ENCODE data around the gene PTGER2.

Gene PTGER2

DNA sequence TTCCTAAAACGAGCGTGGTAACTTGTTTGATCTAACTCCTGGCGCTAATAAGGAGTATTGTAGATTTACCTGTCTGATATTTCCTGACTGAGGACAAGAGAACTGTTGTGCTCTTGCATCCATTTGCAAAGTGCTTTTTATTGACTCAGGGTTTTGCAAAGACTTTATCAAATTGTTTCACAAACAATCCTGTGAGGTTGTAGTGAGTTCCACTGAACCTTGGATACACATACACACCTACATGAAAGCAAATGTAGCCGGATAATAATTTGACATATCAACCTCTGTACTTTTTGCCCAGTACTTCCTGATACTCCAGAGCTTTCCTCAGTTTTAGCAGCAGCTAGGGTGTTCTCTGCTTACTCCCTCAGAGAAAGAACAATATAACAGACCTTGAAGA is 6.7 kb upstream of the PTGER2 start:
- DNase-seq, result no peak

DNA sequence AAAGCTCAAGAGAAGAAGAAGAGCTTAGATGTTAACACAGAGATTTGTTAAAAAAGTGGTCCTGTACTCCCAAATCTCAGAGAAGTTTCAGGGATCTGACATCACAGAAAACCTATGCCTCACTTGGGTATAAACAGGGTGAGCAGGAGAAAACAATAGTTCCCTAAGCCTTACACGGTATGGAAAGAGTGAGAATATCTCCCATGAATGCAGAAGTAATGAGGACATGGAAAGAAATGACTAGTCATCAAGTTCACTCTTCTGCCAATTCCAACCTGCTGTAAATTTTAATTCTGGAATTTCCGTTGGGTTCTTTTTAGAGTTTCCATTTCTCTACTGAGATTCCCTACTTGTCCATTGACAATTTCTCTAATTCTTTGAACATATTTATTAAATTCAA is 6.2 kb upstream of the PTGER2 start:
- DNase-seq, result no peak

DNA sequence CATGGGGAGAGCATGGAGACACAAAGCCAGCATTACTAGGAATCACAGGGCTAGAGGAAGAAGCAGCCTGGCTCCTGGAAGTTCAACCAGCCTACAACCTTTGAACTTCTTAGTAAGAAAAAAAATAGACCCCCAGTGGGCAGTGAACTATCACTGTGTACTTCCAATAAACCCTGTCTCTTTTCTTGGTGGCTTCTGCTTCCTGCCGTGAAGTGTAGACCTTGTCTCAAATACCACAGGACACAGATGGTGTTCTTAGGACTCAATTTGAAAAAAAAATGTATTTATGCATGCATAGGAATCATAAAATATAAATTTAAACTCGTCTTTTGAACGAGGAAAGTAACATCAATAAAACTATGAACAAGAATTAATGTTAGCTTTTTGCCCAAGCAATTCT is 3.6 kb upstream of the PTGER2 start:
- DNase-seq, result no peak

DNA sequence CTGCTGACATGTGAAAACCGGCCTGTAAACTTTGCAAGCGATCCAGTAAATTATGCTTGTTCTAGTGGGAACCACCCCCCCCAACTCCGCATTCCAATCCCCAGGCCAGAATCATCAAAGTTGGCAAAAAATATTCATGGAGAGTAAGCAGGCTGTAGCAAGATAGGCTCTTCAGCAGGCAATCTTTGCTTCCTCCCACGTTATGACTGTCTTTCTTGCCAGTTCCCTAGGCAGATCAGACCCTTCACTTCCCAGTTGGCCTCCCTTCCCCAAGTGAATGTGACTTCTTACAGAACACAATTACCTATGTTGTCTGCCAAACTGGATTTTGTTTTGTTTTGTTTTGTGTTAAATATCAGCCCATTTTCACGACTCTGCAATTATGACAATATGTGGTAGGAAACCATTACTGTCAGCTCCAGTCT is 1.2 kb upstream of the PTGER2 start:
- DNase-seq, result no peak

DNA sequence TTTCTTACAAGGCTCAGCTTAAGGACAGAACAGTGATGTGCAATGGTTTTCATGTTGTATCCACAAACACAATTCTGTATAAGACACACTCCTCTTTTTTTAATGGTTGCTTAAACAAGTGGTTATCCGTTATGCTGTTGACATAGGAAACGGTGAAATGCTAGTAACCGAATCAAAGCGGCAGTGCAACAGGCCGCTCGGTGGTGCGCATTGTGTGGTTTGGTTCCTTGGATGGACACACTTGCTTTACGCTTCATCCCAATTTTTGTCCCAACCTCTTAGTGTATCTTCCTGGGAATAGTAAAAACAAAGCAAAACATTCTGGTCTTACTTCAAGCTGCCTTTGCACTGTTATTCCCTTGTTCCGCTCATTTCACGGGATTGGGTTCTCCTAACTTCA is 650 bp upstream of the PTGER2 start:
- no peak for DNase-seq

DNA sequence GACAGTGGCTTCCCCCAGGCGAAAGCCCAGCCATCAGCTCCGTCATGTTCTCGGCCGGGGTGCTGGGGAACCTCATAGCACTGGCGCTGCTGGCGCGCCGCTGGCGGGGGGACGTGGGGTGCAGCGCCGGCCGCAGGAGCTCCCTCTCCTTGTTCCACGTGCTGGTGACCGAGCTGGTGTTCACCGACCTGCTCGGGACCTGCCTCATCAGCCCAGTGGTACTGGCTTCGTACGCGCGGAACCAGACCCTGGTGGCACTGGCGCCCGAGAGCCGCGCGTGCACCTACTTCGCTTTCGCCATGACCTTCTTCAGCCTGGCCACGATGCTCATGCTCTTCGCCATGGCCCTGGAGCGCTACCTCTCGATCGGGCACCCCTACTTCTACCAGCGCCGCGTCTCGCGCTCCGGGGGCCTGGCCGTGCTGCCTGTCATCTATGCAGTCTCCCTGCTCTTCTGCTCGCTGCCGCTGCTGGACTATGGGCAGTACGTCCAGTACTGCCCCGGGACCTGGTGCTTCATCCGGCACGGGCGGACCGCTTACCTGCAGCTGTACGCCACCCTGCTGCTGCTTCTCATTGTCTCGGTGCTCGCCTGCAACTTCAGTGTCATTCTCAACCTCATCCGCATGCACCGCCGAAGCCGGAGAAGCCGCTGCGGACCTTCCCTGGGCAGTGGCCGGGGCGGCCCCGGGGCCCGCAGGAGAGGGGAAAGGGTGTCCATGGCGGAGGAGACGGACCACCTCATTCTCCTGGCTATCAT is 663 bp downstream of the PTGER2 start:
- DNase-seq, result peak; percentile 27

DNA sequence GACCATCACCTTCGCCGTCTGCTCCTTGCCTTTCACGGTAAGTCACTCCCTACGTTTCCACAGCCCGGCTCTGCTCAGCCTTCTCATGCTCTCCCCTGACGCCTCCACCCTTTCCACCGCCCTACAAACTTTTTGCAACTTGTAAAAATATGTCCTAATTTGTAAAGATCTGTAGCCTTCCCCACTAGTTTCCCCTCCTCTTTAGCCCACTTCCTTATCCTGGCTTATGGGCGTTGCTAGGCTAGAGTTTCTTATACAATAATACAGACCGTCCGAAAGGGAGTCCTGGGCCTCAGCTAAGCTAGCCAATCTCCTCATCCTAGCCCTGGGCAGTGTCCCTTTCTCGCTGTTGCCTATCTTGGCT is 1.2 kb downstream of the PTGER2 start:
- DNase-seq, result no peak

DNA sequence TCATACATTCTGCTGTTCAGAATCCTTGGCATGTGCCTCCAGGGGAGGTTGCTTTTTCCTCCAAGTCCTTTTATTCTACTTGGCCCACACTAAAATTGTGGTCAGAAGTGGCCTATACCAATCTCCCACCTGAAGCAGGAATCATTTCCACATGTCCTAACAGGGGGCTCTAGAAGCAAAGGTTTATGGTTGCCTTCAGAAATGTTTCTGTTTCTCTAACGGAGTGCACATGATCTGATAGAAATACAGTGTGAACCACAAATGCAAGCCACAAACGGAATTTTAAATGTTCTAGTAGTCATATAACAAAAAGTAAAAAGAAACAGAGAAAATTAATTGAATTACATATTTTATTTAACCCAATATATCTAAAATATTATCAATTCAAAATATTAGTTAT is 4.0 kb downstream of the PTGER2 start:
- DNase-seq, result no peak

DNA sequence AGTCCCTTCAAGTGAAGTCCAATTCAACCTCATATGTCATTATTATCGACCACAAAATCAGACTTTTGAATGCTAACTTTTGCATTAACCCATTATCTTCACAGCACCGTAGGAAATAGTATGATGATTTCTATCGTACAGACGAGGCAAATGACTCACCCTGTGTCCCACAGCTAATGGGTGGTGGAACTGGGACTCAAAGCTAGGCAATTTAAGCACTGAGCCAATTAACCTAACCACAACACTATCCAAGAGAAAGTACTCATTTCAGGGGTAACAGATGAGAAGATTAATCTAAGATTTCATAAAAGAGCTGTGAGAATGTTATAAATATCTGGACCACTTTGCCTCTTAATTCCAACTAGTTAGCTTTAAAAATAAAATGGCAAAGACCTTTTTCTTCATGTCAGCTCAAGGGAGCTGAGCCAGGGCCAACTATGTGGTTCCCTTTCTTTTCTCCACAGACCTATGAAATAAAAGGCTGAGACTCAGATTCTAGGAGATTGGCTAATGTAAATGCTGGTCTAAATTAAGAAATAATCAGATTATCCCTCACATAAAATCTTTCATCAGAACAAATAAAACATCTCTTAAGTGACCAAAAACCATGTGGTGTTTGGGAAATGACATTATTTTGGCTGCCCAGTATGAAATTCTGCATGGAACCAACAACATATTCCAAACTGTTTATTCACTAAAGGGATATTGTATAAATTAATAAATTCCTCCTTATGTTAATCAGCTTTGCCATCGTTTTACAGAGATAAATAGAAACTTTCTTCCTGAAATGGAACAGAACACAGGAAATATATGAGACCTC is 4.9 kb downstream of the PTGER2 start:
- DNase-seq, result no peak

DNA sequence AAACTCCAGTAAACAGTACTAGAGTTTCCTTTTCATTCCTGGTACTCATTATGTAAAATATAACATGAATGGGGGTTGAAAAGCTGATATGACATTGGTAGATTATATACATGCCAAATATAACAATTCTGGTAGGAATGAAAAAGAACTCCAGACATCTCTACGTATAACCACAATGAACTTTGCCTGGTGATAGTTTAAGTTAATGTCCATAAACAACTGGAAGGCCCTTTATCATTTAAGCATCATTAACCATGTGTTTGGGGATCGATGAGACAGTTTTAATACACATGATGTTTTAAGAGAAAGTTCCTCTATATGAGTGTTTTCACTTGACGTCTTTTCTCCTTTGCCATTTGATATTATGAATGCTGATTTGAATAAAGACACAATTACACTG is 5.8 kb downstream of the PTGER2 start:
- no peak for DNase-seq

DNA sequence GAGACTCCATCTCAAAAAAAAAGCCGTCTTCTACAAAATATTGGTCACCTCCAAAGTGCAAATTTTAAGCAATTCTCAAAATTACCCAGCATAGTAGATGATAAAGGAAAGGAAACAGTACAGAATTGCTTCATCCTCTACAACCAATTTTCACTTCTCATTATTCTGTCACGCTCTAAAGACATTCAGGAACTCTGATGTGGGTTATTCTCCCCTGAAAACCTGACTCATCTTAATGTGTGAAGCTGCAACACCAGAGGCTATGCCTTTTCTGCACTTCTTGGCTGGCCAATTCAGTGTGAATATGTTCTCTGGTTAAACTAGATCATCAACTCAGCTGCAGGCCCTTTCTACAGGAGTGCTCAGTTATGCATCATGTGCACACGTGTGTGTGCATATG is 11.0 kb downstream of the PTGER2 start:
- DNase-seq, result no peak

DNA sequence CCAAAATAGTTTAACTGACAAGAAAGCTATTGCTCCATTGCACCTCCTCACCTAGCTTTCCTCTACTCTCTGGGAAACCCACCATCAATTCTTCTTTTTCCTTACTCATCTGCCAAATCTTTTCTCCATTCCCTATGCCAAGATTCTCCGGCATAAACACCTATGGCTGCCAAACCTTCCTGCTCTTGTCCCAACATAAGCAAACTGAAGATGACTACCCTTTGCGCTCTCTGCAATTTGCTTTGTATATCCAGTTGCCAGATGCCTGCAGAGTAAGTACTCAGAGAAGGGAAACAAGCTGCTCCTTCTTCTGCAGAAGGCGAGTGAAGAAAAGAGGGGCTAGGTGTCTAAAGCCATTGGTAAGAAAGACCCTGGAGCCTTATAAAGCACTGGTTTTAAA is 11.5 kb downstream of the PTGER2 start:
- DNase-seq, result no peak

DNA sequence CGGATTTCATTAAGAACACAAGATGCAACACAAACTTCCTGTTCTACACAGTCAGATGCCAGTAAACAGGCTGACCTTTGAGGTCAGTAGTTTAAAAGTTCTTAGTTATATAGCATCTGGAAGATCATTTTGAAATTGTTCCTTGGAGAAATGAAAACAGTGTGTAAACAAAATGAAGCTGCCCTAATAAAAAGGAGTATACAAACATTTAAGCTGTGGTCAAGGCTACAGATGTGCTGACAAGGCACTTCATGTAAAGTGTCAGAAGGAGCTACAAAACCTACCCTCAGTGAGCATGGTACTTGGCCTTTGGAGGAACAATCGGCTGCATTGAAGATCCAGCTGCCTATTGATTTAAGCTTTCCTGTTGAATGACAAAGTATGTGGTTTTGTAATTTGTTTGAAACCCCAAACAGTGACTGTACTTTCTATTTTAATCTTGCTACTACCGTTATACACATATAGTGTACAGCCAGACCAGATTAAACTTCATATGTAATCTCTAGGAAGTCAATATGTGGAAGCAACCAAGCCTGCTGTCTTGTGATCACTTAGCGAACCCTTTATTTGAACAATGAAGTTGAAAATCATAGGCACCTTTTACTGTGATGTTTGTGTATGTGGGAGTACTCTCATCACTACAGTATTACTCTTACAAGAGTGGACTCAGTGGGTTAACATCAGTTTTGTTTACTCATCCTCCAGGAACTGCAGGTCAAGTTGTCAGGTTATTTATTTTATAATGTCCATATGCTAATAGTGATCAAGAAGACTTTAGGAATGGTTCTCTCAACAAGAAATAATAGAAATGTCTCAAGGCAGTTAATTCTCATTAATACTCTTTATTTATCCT is 13.5 kb downstream of the PTGER2 start:
- DNase-seq, result no peak

DNA sequence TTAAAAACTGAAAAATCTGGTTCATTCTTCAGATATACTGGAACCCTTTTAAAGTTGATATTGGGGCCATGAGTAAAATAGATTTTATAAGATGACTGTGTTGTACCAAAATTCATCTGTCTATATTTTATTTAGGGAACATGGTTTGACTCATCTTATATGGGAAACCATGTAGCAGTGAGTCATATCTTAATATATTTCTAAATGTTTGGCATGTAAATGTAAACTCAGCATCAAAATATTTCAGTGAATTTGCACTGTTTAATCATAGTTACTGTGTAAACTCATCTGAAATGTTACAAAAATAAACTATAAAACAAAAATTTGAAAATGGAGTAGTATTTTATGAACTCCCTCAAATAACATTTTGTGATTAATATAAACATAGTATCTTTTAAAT is 14.2 kb downstream of the PTGER2 start:
- DNase-seq, result no peak

DNA sequence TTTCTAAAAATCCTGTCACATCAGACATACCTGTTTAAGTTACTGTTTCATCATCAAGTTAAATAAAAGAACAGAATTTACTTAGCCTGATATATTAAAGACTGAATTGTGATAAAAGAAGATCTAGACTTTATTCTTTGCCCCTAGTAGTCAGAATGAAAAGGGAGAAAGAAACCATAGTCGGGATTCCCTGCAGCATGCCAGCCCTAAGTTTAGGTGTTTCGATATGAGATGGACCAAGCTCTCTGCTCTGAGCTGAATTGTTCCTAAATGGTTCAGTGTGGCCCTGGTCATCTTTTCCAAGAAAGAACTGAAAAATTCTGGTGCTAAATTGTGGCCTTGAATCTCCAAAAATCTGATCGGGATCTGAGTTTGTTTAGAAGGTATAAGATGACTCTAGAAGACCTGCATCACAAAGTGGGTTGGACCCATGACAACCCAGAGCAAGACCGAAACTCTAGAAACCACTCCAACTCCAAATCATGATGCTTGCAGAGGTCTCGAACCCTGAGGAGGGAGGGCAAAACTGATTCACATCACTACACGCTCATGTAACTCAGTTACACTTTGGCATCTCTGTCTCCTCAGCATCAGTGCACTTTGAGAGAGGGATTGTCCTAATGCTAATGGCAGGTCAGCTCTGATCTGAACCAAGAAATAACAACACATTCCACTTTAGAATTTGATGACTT is 15.7 kb downstream of the PTGER2 start:
- DNase-seq, result no peak

DNA sequence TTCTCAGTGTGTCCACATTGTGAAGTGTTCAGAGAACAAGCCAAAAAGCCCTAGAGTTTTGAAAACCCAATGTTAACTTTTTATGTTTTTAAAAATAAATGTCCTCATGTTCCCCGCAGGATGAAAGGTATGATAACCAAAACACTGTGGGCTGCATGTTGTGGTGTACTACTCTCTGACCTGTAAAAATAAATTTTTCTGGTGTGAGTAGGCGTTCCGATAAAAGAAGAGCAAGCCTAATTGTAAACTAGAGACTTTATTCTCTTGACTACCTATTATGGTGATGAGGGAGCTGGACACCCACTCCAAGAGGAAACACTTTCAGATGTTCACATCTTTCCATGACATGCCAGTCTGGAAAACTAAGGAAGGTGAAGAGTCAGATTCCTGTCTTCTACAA is 18.2 kb downstream of the PTGER2 start:
- no peak for DNase-seq

DNA sequence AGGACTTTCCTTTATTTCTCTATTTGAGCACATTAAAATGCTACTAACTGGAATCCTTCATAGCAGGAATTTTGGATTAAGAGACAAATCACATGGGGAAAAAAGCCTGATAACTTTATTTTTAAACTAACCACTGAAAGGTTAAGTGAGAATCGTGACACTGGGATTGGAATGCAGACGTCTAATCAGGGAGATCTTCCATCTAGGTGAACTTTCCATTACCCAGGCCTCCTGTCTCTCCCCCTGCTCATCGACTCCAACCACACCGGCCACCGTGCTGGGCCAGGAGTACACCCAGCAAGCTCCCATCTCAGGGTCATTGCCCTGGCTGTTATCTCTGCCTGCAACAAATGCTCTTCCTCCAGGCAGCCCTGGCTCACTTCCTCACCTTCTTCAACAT is 19.0 kb downstream of the PTGER2 start:
- DNase-seq, result no peak

DNA sequence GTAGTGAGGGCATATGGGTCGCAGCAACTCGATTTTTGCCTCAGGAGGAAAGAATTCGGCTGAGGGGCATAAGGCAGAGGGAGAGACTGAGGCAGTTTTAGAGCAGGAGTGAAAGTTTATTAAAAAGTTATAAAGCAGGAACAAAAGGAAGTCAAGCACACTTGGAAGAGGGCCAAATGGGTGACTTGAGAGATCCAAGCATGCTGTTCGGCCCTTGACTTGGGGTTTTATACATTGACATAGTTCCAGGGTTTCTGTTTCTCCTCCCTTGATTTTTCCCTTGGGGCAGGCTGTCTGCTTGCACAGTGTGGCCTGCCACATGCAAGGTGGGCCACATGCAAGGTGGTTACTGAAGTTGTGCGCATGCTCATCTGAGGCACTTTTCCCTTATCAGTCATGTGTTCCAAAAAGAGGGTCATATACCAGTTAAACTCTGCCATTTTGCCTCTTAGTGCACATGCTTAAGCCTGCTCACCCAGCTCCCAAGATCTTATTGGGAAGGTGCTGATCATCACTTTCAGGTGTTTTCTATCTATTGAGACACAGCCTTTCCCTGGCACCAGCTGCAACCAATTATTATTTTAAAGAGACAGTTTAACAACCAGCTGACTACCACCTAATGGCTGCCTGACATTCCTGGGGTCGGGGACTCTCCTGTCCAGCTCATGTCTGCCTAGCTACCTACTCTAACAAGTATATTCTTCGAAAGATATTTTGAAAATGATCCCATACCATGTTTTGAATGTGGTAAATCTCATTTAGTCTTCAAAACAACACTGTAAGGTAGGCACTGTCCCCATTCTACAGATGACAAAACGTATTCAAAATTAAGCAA is 19.9 kb downstream of the PTGER2 start:
- DNase-seq, result no peak

DNA sequence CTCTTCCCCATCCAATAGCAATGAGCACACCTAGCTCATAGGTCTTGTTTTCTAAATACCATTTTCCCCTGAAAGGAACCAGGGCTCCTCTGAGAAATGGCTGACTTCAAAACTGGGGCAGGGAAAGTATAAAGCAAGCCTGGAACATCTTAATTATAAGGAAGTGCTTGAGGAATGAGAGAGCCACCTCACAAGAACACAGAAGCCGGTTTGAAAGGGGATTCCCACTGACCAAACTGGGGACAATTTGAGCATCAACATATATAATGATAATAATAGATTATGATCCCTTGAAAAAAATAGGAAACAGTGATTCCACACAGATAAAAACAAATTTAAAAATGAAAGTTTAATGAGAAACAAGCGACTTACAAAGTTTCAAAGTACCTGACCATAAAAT is 22.1 kb downstream of the PTGER2 start:
- no peak for DNase-seq

DNA sequence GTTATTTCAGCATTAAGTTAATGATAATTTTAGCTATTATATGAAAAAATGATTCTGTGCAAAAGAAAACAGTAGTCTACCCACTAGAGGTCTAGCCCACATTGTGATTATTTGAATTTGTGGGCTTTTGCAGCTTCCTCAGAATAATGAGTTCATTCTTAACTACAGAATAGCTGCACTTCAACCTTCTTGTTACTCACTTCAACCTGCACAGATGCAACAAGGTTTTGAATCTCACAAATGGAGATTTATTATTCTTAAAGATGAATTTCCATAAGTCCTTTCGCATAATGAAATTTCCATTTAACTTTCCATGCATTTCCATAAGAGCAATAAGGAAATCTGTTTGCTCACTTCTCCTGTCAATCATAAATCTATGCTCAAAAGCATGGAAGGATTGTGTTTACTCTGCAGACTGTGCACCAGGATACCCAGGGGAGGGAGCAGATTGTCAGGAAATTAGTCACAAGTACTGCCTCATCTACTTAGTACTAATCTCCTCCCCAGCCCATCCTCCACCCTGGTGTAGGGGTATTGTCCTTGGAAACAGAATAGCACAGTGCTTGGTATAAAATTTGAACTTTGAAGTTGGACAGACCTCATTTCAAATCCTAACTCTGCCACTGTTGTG is 24.1 kb downstream of the PTGER2 start:
- DNase-seq, result no peak

DNA sequence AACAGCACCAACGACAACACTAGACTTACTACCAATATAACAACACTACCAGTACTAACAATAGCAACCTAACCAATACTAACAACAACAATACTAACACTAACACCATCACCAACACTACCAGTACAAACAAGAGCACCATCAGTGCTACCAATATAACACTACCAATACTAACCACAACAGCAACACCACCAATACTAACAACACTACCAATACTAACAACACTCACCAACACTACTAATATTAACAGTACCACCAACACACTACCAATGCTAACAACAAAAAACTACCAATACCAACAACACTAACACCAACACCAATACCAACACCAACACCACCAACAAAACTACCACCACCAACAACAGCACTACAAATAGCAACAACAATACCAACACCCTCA is 25.1 kb downstream of the PTGER2 start:
- no peak for DNase-seq

Data from activated CD4-positive, alpha-beta T cell treated with anti-CD3 and anti-CD28 coated beads, Interleukin-2, amount 50 U/mL, for 1 hour (primary cell).